Mucosa of stomach (tissue), 1 donor: ENCODE data around the gene LPXN.

ENCODE experiments used
- H3K27me3 ChIP-seq: one replicate; pipeline ENCODE4 v1.7.0; 2013; ENCODE audit warnings: mild to moderate bottlenecking, low read length; ENCODE audit not compliant: control insufficient read depth, insufficient read depth
- H3K36me3 ChIP-seq: one replicate; pipeline ENCODE4 v1.7.0; 2013; ENCODE audit warnings: low read length; ENCODE audit not compliant: control insufficient read depth, insufficient read depth
- H3K4me1 ChIP-seq: one replicate; pipeline ENCODE4 v1.7.0; 2013; ENCODE audit warnings: mild to moderate bottlenecking, low read length; ENCODE audit not compliant: control insufficient read depth, insufficient read depth
- H3K4me3 ChIP-seq: one replicate; pipeline ENCODE4 v1.7.0; 2013; ENCODE audit warnings: low read length
- H3K9ac ChIP-seq: one replicate; pipeline ENCODE4 v1.7.0; 2013; ENCODE audit warnings: mild to moderate bottlenecking, low read length, moderate library complexity
- H3K9me3 ChIP-seq: one replicate; pipeline ENCODE4 v1.7.0; 2013; ENCODE audit warnings: mild to moderate bottlenecking, low read length, moderate library complexity; ENCODE audit not compliant: control insufficient read depth
- donor health status: Pancreatic carcinoma.

LPXN gene

GRCh38 chr11:58575377-58576020 lies at the start of gene LPXN:
TSS of gene LPXN (minus strand) at chr11:58575856. CDS start at chr11:58575772, 84 bp downstream.
- Histone ChIP-seq H3K9me3 (no peaks in the 10 kb centered on the region), H3K36me3 (no peaks in the 10 kb centered on the region), H3K4me1 (peaks cover 20% of the 10 kb centered on the region), H3K4me3 (no peak within 1 kb of the TSS), H3K27me3 (no peaks in the 10 kb centered on the region), H3K9ac (peak within 1 kb of the TSS; percentile 99)

GRCh38 chr11:58625086-58625485 lies 49.4 kb upstream of the LPXN start:
- Histone ChIP-seq H3K9me3 (no peaks in the 10 kb centered on the region), H3K4me3 (no peak overlapping the region), H3K4me1 (no peaks in the 10 kb centered on the region), H3K36me3 (peaks cover 6% of the 10 kb centered on the region), H3K27me3 (no peaks in the 10 kb centered on the region), H3K9ac (no peak overlapping the region)

GRCh38 chr11:58622344-58622743 lies 46.7 kb upstream of the LPXN start, which contains the start of gene CNTF:
TSS of gene CNTF (plus strand) at chr11:58622665. CDS start at chr11:58622753, 88 bp downstream.
- Histone ChIP-seq H3K9ac (no peak within 1 kb of the TSS), H3K36me3 (peaks cover 7% of the 10 kb centered on the region), H3K9me3 (no peaks in the 10 kb centered on the region), H3K27me3 (no peaks in the 10 kb centered on the region), H3K4me1 (no peaks in the 10 kb centered on the region), H3K4me3 (no peak within 1 kb of the TSS)

- Histone ChIP-seq H3K9me3 (no peaks in the 10 kb centered on the region), H3K9ac (no peak overlapping the region), H3K4me3 (no peak overlapping the region), H3K27me3 (no peaks in the 10 kb centered on the region), H3K36me3 (peaks cover 11% of the 10 kb centered on the region), H3K4me1 (no peaks in the 10 kb centered on the region)
Observed at GRCh38 chr11:58621586-58622262, 46.1 kb upstream of the LPXN start.

GRCh38 chr11:58617976-58618557 lies 42.4 kb upstream of the LPXN start:
- H3K4me1 ChIP-seq = no peaks in the 10 kb centered on the region
- H3K36me3 ChIP-seq = peaks cover 18% of the 10 kb centered on the region
- H3K9me3 ChIP-seq = no peaks in the 10 kb centered on the region
- no peak overlapping the region for H3K4me3 ChIP-seq
- no peak overlapping the region for H3K9ac ChIP-seq
- no peaks in the 10 kb centered on the region for H3K27me3 ChIP-seq

- H3K4me3 ChIP-seq = no peak overlapping the region
- H3K9me3 ChIP-seq = no peaks in the 10 kb centered on the region
- H3K9ac ChIP-seq = no peak overlapping the region
- peaks cover 19% of the 10 kb centered on the region for H3K36me3 ChIP-seq
- H3K4me1 ChIP-seq = no peaks in the 10 kb centered on the region
- H3K27me3 ChIP-seq = no peaks in the 10 kb centered on the region
Observed at GRCh38 chr11:58616594-58616993, 40.9 kb upstream of the LPXN start.

- H3K4me1 ChIP-seq = no peaks in the 10 kb centered on the region
- no peak overlapping the region for H3K9ac ChIP-seq
- no peak overlapping the region for H3K4me3 ChIP-seq
- H3K27me3 ChIP-seq = no peaks in the 10 kb centered on the region
- peaks cover 19% of the 10 kb centered on the region for H3K36me3 ChIP-seq
- no peaks in the 10 kb centered on the region for H3K9me3 ChIP-seq
Observed at GRCh38 chr11:58615559-58615958, 39.9 kb upstream of the LPXN start.

GRCh38 chr11:58613228-58613627 lies 37.6 kb upstream of the LPXN start:
- Histone ChIP-seq H3K4me1 (no peaks in the 10 kb centered on the region), H3K9me3 (no peaks in the 10 kb centered on the region), H3K27me3 (no peaks in the 10 kb centered on the region), H3K4me3 (no peak overlapping the region), H3K9ac (no peak overlapping the region), H3K36me3 (peaks cover 19% of the 10 kb centered on the region)

- no peak overlapping the region for H3K9ac ChIP-seq
- peaks cover 9% of the 10 kb centered on the region for H3K36me3 ChIP-seq
- H3K9me3 ChIP-seq = no peaks in the 10 kb centered on the region
Observed at GRCh38 chr11:58609723-58610122, 34.1 kb upstream of the LPXN start.

GRCh38 chr11:58608331-58608730 lies 32.7 kb upstream of the LPXN start:
- H3K27me3 ChIP-seq = no peaks in the 10 kb centered on the region
- no peaks in the 10 kb centered on the region for H3K4me1 ChIP-seq
- H3K9me3 ChIP-seq = no peaks in the 10 kb centered on the region
- no peak overlapping the region for H3K9ac ChIP-seq
- no peak overlapping the region for H3K4me3 ChIP-seq
- H3K36me3 ChIP-seq = peaks cover 9% of the 10 kb centered on the region

More at GRCh38 chr11:58609723-58610122, 34.1 kb upstream of the LPXN start:
- Histone ChIP-seq H3K27me3 (no peaks in the 10 kb centered on the region), H3K4me1 (no peaks in the 10 kb centered on the region), H3K4me3 (no peak overlapping the region)

GRCh38 chr11:58606930-58607714 lies 31.5 kb upstream of the LPXN start:
- Histone ChIP-seq H3K36me3 (no peaks in the 10 kb centered on the region), H3K9me3 (no peaks in the 10 kb centered on the region), H3K27me3 (no peaks in the 10 kb centered on the region), H3K9ac (no peak overlapping the region), H3K4me3 (no peak overlapping the region), H3K4me1 (no peaks in the 10 kb centered on the region)

GRCh38 chr11:58600510-58600909 lies 24.9 kb upstream of the LPXN start:
- no peak overlapping the region for H3K9ac ChIP-seq
- H3K9me3 ChIP-seq = no peaks in the 10 kb centered on the region
- no peaks in the 10 kb centered on the region for H3K36me3 ChIP-seq
- H3K4me3 ChIP-seq = no peak overlapping the region
- H3K27me3 ChIP-seq = no peaks in the 10 kb centered on the region
- no peaks in the 10 kb centered on the region for H3K4me1 ChIP-seq
